ENCODE data around the gene SFTPD.
"Not testable (repeated sequence)": the region's sequence is repeated elsewhere in the genome, so short reads cannot be mapped to it uniquely, and the experiment has no call there.

Gene SFTPD

DNA sequence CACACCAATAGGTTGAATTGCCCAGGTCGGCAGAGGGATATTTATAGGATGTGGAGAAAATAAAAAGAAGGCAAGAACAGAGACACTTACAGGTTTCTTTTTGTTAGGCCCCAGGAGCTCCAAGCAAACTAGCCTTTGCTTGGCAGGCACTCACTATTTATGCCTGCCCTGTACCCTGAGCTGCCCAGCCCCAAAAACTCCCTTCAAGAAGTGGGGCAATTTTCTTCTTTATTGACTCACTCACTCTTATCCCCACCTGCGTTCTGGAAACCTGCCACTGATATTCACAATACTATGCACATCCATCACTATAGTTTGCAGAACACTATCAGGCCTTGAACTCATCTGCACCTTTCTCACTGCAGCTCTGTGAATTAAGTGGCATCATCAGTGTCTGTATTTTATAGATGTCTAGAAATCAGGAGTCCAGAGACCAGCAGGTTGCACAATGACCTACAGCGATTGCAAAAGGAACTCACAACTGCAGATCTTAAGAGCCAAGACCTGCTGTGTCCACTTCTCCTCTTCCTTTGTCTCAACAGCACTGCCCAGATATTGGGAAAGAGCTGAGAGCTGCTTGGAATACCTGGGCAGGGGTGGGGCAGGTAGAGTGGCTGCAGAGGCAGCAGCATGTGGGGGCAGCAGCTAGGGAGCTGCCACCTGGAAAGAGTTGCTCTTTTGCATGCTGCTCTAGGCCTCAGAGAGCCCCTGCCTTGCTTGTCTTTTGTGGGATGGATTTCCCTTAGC, at the start of gene SFTPD:
SFTPD (minus strand) TSS at position 130 of the 747 bp plus-strand sequence. CDS start 2,446 bp downstream, outside the sequence.
- no peak for DNase-seq

DNA sequence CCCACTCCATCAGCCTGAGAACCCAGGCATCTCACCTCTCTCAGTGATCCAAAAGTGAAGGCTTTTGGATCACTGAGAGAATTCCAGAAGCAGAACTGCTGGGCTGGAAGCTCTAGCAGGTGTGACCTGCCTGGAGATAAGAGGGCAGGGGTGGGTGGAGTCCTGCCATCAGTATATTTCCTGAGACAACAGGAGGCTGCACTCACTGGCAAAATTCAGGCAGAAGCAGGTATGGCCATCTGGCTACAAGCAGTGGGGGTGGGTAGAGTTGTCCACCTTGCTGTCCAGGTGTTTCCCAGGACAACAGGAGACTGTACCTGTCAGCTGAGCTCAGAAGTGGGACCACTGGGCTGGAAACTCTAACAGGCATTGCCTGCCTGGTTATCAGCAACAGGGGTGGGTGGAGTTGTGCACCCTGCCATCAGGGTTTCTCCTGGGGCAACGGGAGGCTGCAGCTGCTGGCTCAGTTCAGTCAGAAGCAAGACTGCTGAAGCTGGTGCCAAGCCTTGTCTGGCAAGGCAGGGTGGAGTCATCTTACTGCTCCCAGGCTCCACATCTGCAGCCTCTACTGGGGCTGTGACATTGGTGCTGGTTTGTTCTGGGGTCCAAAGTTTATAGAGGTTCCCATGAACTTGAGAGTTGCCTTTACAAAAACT, 47.2 kb upstream of the SFTPD start:
- no peak for DNase-seq

DNA sequence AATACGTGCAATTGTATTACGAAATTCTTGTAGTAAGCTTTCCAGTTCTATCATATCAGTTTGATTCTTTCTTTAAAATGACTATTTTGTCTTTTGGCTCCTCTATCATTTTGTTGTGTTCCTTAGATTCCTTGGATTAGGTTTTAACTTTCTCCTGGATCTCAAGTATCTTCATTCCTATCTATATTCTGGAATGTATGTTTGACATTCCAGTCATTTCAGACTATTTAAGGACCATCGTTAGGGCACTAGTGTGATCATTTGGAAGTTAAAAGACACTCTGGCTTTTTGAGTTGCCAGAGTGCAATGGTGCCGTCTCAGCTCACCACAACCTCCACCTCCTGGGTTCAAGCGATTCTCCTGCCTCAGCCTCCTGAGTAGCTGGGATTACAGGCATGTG, 45.7 kb upstream of the SFTPD start:
- DNase-seq, result no peak

DNA sequence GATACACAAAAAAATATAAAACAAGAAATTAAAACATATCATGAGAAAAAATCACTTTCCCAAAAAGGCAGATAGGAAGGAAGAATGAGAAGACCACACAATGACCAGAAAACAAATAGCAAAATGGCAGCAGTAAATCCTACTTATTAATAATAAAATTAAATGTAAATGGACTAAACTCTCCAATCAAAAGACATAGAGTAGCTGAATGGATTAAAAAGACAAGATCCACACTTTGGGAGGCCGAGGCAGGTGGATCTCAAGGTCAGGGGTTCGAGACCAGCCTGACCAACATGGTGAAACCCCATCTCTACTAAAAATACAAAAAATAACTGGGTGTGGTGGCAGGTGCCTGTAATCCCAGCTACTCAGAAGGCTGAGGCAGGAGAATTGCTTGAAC, 39.3 kb upstream of the SFTPD start:
- not testable (repeated sequence) for DNase-seq

DNA sequence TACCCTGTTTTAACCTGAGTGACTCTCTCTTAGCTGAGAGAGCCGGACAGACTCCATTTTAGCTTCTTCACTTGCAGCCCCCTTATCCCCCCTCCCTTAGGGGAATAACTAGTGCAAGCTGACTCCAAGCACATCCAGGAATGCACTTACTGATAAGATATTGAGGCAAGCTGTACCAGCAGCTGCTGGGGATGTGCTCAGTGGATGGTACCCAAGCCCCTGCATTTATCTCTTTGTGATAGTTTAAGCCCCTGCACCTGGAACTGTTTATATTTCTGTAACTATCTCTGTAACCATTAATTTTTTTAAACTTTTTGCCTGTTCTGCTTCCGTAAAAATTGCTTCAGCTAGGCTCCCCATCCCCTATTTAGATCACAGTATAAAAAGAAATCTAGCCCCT, 37.8 kb upstream of the SFTPD start:
- DNase-seq, result not testable (repeated sequence)

DNA sequence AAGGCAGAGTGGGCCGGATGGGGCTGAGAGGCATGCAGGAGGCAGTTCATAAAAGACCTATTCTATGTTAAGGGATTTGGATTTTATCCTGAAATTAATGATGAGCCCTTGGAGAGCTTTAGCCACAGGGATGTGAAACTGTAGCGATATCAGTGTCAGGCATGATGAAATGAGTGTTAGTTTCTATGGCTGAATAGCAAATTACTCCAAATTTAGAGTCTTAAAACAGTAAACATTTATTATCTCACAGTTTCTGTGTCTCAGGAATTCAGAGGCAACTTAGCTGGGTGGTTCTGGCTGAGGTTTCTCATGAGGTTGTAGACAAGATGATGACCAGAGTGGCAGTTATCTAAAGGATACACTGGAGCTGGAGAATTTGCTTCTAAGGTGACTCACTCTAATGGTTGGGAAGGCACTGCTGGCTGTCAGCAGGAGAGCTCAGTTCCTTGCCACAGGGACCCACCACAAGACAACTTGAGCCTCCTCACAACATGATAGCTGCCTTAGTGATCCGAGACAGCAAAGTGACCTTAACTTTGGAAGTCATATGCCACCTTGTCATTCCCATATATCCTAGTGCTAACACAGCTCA, 36.7 kb upstream of the SFTPD start:
- DNase-seq, result no peak

DNA sequence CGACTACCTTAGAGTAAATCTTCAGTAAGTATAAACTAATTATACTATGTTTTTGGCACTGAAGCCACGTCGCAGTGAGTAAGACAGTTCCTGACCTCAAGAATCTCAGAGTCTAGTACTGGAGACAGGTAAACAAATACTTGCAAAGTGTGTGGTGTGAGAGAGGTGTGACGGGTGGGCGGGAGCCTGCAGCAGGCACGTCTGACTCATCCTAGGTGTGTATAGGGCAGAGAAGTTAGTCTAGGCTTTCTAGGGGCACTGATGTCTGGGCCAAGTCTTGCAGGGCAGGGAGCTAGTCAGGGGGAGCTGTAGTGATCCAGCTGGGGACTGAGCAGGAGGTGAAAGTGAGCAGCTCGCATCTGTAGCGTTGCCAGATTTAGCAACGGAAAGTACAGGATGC, 35.9 kb upstream of the SFTPD start:
- no peak for DNase-seq

DNA sequence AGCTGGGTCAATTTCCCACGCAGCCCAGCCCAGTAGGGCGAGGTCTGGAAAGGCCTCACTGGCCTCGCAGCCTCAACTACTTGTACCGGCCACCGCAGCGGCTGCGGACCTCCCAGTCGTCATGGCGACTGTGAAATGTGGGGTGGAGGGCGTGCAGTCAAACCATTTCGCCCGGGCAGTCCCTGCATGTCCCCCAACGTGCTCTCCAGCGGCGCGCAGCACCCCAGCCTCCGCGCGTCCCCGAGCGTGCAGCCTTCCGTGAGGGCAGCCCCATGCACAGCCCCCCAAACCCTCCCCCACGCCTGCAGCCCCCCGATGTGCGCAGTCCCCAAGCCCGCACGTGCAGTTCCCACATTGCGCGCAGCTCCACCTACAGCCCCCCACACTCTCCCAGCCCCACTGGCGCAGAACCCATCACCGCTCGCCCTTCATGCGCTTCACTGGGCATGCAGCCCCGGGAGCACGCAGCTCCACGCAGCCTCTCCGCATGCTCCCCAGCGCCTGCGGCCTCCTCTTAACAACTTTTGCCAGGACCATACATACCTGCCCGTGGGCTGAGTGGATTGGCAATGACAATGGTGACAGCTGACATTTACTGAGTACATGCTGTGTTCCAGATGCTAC, 34.5 kb upstream of the SFTPD start:
- no peak for DNase-seq

DNA sequence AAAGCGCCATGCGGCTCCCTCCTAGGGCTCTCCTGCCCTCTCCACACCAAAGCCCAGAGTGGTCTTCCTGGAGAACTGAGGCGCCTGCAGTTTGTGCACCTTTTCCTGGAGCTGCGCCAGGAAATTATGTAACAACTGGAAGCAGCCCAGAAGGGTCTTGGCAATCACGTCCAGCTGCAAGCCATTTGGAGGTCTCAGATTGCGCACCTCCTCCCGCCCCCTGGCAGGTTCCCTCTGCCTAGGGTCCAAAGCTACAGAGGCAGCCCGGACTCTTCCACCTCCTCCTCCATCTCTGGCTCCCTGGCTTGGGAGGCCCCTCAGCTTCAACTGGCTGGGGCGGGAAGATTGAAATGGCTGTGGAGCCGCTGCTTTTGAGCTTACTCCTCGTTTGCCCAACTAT, 34.0 kb upstream of the SFTPD start:
- no peak for DNase-seq

DNA sequence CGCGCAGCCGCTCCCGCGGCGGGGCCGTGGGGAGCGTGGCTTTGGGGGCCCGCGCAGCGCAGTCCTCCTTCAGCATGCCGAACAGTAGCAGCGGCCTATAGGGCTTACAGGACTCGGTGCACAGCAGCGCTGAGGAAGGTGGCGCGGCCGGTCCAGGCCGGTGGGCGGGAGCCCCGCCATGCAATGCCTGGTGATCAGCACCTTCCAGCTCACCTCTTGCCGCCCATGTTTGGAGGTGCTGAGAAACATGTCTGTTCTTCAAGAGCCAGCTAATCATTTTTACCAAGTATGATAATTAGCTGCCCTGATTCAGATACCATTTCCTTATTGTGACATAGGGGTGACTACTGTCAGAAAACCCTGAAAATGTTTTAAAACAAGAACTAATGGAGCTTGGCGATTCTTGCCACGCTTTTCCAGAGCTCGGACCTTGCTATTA, 33.5 kb upstream of the SFTPD start:
- DNase-seq, result no peak

DNA sequence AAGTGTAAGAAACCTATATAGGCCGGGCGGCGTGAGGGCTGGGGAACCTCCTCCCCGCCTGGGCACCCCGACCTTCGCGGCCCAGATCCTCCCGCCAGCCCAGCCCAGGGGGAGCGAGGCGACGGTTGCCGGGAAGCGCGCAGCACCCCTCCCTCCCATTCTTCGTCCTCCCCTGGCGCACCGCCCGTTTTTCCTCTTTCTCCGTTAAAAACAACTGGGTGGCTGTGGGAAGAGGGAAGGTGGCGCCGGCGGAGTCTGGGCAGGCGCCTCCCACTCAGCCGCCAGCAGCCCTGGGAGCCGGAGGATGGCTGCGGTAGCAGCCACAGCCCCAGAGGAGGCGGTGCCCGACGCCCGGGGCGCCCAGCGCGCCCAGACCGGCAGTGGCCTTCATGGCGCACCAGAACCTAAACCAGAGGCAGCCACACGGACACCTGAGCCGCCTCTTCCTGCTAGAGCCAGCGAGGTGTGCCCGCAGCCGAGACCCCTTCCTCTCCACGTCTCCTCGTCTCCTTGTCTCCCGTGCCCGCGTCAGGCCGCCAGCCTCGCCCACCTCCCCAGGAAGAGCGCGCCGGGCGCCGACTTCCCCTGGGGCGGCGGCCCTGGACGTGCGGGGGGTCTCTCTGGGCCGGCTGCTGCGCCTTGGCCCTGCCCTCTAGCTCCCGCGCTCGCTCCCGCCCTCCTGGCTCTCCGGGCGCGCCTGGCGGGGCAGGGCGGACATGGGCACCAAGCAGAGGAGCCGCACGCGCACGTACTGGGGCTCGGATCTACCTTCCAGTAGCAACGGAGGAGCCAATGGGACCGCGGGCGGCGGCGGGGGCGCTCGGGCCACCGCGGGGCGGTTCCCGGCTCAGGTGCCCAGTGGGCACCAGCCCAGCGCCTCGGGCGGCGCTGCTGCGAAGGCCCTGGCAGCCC, 32.8 kb upstream of the SFTPD start:
- no peak for DNase-seq

DNA sequence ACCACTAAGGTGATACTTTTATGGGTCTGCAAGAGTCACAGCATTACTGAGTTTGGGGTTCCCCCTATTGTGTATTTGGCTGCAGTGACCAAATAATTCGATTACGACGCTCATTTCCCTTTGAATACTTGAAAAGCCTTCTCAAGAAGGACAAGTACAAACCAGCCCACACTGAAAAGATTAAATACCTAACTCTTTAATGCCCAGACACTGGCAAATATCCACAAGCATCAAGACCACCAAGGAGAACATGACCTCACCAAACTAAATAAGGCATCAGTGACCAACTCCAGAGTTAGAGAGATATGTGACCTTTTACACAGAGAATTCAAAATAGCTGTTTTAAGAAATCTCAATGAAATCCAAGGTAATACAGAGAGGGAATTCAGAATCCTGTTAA, 31.8 kb upstream of the SFTPD start:
- DNase-seq, result no peak

DNA sequence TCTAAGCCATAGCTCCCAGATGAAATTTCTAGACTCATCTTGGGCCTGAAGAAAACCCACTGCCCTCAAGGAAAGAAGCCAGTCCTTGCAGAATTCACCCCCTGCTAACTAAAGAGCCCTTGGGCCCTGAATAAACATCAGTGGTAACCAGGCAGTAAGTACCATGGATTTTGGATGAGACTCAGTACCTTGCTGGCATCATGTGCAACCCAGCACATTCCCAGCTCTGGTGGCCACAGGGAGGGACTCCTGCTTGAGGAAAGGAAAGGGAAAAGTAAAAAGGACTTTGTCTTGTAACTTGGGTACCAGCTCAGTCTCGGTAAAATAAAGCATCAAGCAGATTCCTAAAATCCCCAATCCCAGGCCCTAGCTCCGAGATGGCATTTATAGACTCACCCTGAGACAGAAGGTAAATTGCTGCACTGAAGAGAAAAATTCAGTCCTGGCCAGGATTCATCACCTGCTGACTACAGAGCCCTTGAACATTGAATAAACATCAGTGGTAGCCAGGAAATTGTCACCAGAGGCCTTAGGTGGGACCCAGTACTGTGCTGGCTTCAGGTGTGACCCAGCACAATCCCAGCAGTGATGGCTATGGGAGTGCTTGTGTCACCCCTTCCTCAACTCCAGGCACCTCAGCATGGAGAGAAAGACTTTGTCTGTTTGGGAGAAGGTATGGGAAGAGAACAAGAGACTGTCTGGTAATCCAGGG, 31.2 kb upstream of the SFTPD start:
- DNase-seq, result no peak

DNA sequence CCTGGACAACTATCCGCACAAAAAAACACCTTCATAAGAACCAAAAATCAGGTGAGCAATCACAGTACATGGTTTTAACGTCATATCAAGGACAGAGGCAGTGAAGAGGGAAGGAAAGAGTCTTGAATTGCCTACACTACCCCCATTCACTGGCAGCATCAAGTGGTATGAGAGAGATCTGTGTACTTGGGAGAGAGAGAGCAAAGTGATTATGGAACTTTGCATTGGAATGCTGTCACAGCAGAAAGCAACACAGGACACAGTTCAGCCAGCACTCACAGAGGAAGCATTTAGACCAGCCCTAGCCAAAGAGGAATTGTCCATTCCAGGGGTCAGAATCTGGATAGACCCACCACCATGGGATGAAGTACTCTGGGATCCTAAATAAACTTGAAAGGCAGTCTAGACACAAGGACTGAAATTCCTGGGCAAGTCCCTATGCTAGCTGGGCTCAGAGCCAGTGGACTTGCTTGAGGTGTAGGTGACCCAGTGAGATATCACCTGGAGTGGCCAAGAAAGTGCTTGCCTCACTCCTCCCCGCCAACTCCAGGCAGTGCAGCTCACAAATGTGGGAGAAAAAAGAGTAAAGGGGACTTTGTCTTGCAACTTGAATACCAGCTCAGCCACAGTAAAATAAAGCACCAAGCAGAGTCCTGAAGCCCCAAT, 30.5 kb upstream of the SFTPD start:
- DNase-seq, result no peak

DNA sequence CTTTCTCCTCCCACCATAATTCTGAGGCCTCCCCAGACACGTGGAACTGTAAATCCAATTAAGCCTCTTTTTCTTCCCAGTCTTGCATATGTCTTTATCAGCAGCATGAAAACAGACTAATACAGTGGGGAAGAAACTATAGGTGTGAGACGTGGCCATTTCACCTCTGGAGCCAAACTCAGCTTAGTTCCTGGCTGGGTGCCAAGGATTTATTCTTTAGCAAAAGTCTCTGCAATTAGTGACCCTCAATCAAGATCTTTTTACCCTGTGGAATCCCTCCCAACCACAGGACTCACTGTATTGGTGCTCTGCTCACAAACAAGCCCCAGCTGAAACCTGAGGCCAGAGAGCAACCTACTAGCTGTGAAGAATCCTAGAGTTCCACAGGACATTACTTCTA, 28.1 kb upstream of the SFTPD start:
- DNase-seq, result no peak

DNA sequence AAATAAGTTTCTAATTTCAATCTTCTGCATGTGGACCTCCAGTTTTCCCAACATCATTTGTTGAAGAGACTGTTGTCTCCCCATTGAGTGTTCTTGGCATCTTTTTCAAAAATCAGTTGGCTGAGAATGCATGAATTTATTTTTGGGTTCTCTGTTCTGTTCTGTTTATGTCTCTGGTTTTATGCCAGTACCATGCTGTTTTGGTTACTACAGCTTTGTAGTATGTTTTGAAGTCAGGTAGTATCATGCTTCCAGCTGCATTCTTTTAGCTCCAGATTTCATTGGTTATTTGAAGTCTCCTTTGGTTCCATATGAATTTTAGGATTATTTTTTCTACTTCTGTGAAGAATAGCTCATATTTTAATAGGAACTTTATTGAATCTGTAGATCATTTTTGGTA, 21.2 kb upstream of the SFTPD start:
- DNase-seq, result no peak

DNA sequence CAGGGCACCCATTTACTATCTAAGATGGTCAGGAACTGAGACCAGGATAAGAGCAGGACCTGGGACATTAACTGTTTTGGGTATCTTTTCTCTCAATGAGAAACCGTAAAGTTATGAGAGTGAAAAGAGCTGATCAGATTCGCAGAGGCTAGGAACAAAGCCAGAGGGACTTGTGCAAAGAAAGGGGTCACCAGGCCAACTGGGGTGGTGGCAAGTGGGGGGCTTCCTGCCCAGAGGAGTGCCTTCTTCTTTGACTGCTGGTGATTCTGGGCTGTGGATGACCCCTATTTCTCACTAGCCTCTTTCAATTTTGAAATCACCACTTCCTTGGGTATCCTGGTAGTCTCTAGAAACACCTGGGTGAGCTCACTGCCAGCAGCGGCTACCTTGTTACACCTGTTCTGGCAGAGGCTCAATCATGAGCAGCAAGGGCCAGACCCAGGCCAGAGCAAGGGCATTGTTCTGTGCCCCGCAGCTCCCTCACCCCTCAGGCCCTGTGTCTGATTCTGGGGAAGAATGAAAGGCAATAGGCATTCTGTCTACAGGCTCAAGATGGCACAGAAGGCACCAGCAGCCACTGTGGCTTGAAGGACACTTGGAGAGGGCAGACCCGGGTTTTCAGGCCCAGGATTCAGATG, 999 bp downstream of the SFTPD start:
- no peak for DNase-seq

DNA sequence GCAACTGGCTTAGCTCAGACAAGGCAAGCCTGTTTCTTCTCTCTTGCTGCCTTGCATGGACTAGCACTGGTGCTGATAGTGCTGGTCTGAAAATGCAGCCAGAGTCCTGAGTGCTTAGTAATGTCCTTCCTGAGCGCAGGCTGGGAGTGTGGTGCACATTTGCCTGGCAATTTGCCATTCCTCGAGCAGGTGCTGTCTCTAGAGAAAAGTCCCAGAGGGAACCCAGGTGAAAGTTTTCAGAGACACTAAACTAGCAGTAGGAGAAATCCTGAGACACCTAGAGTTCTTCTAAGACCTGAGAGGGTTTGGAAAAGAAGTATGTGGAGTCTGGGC, 1.9 kb downstream of the SFTPD start:
- no peak for DNase-seq

DNA sequence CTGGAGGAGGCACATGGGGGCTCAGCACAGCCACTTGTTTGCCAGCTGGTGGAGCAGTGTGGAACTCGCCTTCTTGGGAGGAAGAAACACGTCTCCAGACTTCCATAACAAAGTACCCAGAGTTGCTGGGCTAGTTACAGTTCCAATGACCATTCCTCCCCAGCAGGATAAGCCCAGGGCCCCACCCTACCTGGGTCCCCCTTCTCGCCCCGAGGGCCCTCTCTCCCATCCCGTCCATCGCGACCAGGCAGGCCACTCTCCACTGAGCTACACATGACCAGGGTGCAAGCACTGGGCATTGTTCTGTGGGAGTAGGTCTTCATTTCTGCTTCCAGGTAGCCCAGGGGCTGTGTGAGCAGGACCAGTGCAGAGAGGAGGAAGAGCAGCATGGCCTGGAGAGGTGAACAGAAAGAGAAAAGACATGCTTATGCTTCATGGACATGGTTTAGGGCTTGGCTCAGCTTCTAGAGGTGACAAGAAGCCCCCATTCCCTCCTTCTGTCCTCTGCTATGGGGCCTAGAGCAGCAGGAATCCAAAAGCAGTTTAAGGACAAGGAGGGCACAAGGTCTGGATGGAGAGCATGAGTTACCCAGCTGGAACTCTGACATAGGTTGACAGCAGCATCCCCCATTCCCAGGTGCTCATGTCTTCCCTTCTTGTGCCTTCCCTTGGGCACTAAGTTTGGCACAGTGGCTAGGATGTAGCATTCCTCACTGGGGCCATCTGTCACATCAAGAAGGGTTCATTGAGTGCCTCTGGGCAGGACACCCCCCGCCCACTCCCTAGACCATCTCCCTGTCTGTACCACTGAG, 2.4 kb downstream of the SFTPD start:
- no peak for DNase-seq
